GDM1 (cell line): ENCODE results near the gene TMEM200B.
"Not testable (repeated sequence)": the region's sequence is repeated elsewhere in the genome, so short reads cannot be mapped to it uniquely, and the experiment has no call there.

ENCODE experiments used
- DNase-seq: peaks from one replicate; lab custom pipeline; 2025; lab: John Stamatoyannopoulos, UW

Gene TMEM200B

GRCh38 chr1:29108041-29108440 lies 15.7 kb downstream of the TMEM200B start:
- DNase-seq, result not testable (repeated sequence)

- DNase-seq, result no peak
These were observed 17.9 kb downstream of the TMEM200B start for GRCh38 chr1:29105822-29106221.

DNA sequence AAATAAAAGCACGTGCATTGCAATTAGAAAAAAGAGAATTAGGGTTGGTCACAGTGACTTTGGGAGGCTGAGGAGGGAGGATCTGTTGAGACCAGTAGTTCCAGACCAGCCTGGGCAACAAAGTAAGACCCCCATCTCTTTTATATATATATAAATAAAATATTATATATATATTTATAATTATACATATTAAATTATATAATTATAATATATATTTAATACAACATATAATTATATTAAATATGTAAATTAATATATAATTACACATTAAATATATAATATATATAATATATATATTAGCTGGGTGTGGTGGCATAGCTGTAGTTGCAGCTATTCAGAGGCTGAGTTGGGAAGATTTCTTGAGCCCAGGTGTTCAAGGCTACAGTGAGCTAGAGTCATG lies 23.2 kb downstream of the TMEM200B start:
- no peak for DNase-seq

GRCh38 chr1:29099286-29099685 lies 24.4 kb downstream of the TMEM200B start:
- DNase-seq, result no peak

- DNase-seq, result no peak
These were observed 27.3 kb downstream of the TMEM200B start for GRCh38 chr1:29096231-29096886.

- no peak for DNase-seq
These were observed 28.7 kb downstream of the TMEM200B start for GRCh38 chr1:29094954-29095353.

- no peak for DNase-seq
These were observed 29.3 kb downstream of the TMEM200B start for GRCh38 chr1:29094433-29094832.

GRCh38 chr1:29092704-29093103 lies 31.0 kb downstream of the TMEM200B start:
- not testable (repeated sequence) for DNase-seq

DNA sequence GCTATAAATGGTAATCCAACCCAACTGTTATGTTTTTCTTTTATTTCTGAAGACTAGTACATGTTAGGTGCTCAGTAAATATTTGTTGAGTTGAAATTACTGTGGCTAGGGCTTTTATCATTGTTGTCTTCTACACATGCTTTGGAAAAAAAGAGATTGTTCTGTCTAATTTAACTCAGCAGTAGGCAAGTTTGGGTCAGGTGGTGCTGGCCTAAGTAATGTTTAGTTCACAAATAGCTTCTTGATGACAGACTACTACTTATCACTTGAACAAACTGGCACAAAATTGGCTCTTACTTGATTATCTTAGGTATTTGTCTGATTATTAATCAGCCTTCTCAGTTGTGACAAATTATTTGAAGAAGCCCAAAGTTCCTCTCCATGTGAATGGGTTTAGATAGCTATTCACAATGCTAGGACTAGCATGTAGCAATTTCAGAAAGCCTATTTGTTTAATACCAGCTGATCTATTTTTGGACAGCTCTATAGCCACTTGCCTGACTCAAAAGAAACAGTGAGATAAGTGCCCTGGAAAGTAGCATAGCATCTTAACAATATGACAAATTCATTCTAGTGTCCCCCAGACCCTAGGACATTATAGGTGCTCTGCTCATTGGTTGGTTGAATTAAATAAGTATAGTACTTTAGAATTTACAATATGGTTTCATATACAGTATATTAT lies 32.6 kb downstream of the TMEM200B start:
- no peak for DNase-seq

DNA sequence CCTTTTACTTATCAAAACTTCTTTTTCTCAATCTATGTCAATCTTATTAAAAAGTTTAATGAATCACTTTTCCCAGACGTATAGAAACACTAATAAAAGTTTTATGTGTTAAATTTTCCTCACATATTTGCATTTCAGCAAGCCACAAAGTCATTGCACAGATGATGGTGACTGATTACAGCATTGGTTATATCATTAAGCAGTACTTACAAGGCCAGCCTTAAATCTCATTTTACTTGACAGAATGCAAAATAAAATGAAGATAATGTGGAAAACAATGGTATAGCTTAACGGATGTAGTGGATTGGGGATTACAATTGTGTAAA lies 39.5 kb downstream of the TMEM200B start:
- no peak for DNase-seq

DNA sequence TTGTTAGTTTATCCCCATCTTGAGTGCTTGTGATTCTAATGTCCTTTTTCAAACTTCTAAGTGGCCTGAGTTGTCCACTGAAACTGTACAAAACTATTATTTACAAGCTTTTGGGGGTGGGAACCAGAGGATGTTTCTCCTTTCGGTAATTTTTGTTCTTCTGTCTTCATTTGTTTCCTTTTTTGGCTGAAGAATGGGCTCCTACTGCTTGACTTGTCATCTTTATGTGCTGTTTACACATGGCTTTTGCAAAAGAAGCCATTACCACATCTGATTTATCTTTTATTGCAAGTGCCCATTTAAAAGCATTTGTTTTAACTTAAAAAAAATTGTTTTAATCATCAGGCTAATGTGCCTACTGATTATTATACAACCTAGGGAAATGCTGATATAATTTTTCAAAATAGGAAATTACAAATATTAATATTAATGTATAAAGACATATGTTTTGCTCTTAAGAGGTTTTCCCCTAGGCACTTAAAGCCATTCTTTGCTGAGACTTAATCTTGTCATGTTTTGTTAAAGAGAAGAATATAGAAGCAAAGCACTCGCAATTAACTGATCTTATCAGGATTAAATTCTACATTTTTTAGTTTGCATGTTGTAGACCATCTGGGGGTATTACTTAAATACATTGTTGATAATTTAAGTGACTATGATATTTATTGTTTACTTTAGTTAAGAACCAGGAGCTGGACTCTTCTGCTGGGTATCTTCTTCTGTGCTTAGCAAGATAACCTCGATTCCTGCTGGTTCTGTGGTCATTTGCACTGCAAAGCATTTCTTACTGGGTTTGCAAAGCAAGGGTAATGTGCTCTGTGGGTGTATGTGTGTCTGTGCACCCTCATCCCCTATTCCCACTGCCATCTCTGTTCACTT lies 40.1 kb downstream of the TMEM200B start:
- DNase-seq, result no peak

DNA sequence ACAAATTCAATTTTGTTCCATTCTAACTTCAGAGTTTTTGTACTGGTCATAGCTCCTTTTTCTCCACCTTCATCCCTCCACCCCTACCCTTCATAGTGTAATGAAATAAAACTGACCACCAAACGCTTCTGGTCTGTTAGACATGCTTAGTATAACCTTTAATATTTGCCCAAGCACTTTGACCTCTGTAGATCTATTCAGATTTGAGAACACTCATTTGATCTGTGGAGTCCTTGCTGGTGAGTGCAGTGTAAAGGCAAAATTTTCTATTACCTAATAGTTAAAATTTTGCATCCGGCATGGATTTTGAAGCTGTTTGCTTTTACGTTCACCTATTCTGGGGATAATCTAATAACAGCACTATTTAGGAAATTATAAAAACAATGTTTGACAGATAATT lies 41.2 kb downstream of the TMEM200B start:
- DNase-seq, result no peak

GRCh38 chr1:29081201-29081600 lies 42.5 kb downstream of the TMEM200B start:
- no peak for DNase-seq

- DNase-seq, result not testable (repeated sequence)
These were observed 43.6 kb downstream of the TMEM200B start for GRCh38 chr1:29079916-29080629.

GRCh38 chr1:29077155-29077554 lies 46.5 kb downstream of the TMEM200B start:
- DNase-seq, result no peak
